GM18858 (cell line): Measurements from ENCODE around the gene SLC22A6.
"Not testable (repeated sequence)": the region's sequence is repeated elsewhere in the genome, so short reads cannot be mapped to it uniquely, and the experiment has no call there.

ENCODE experiments used
- ATAC-seq: cut with Tn5 transposase; IDR thresholded peaks from one replicate; pipeline ENCODE4 v1.9.1; 2021; ENCODE audit not compliant: unreplicated experiment

Gene SLC22A6

DNA sequence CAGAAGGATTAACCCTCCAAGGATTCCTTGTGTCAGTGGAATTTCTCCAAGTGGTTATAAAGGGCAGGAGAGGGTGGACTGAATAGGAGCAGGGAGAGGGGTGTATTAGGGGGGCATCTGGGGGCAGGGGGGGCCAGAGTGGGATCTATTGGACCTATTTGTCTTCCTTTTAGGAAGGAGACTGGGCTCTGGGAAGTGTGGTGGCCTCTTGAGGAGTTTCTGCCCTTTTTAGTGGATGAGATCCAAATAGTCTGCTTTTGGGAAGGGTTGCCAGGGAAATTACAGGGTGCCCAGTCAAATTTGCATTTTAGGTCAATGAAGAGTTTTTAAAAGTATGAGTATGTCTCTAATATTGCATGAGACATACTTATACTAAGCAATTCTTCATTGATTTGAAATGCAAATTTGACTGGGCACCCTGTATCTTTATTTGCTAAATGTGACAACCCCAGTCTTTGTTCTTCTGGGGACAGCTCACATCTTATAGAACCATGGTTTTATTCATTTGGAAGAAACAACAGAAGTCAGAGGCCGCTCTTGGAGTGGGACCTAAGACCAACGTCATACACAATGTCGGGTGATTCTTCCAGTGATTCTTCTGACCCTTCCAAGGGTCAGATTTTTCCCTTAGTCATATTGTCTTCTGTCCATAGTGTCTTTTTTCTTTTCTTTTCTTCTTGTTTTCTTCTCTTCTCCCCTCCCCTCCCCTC, 429 bp upstream of the SLC22A6 start:
- ATAC-seq = no peak

DNA sequence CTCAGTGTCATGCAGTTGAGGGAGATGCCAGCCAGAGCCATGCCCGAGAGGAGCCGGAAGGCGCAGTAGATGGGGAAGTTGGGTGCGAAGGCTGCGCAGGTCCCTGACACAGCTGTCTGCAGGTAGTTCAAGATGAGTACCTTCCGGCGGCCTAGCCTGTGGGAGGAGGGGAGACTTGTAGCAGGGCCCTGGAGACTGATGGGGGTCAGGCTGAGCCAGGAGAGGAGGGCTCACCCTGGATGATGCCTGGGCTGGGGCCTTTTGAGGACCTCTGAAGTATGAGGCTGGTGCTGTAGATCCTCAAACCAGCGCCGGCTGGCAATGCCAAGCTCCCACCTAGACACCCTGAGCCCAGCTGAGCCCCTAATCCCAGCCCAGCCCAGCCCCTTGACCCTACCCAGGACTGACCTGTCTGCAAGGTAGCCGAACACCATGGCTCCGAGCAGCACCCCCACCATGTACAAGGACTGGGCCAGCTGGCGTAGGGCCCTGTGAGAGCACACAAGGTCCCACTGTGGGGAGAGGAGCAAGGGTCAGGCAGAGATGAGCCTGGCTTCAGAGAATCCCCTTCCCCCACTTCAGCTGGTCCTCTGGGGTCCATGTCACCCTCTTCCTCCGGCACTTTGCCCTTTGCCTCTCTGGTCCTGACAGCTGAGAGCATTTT, 1.1 kb downstream of the SLC22A6 start:
- ATAC-seq = no peak

DNA sequence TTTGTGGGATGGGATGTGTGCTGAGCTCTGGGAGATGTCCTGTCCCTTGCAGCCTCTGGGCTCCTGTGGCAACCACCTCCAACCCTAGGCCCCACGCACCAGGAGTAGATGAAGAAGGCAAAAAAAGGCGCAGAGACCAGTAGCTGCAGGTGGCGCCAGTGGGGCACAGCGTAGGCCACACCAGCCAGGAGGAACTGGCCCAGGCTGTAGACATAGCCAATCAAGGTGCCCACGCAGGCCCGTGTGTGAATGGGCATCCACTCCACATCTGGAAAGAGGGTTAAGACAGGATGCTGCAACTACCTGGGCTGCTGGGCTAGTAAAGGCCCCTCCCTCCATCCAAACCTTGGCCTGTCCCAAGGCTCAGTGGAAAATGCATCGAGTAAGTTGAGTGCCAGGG, 3.0 kb downstream of the SLC22A6 start:
- no peak for ATAC-seq

DNA sequence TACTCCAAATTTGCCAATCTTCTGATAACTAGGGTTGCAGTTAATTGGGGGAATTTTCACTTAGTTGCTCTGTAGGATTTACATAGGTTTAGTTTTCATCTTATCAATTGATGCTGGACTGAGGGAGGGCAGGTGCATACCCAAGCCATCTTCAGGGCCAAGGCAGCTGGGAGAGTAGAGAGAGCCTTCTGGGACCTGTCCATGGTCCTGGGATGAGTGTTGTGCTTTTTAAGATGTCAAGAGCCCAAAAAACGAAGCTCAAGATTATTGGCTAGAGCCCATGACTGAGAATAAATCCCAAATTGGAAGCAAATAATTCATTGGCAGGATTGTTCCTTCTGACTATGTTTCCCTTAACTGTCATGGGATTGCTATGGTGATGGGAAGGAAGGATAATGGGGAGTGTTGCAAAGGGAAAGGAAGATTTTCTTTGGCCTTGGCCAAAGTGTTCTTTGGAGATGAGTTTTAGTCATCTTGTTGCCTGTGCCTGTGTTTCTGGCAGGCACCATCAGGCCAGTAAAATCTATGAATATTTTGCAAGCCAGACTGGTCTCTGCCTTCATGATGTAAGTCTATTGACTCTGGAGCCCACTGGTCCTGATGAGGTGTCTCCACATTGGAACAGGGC, 4.5 kb downstream of the SLC22A6 start:
- no peak for ATAC-seq

DNA sequence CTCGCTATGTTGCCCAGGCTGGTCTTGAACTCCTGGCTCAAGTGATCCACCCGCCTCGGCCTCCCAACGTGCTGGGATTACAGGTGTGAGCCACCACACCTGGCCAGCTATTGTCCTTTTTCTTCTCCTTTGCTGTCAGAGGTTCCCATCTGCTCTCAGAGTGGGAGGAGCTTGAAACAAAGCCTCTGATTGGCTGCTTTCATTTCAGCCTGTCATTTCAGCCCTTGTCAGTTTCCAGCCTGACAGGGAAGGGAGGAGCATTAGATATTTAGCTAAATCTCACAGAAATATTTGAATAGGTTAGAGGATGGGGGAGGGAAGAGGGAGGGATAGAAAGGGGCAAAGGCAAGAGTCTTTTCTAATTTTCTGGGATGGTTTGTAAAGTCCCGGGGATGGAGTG, 8.7 kb downstream of the SLC22A6 start:
- no peak for ATAC-seq

DNA sequence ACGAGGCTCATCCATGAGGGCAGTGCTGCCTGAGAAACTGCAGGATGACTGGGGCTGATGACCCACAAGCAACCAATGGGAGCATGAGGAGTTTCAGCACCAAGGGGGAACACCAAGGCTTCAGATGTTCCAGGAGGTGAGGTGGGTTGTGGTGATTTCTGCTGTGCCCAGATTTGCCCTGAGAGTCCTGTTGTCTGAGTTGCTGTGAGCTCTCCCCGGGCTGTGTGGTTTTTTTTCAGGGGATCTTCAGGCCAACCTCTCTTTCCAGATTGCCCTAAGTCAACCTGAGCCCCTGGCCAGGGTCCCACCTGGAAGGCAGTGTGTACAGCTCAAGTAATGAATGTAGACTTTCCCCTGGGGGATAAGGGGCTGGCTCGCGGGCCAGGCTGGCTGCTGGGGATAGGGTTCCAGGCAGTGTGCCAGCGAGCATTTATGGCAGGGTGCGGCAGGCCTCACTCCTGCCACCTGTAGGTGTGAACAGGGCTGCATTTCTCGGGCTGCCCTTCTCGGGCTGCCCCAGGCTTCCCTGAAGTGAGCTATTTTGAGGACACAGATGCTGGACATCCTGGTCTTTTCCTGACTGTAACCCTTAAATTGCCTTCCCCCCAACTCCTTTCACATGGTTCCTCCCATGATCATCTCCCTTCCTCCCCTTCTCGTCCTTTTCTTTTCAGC, 9.8 kb downstream of the SLC22A6 start:
- ATAC-seq = no peak

DNA sequence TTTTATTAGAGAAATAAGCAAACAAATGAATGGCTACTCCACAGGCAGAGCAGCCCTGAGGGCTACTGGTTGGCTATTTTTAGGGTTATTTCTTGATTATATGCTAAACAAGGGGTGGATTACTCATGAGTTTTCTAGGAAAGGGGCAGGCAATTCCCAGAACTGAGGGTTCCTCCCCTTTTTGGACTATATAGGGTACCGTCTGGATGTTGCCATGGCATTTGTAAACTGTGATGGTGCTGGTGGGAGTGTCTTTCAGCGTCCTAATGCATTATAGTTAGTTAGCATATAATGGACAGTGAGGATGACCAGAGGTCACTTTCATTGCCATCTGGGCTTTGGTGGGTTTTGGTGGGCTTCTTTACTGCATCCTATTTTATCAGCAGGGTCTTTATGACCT, 19.2 kb downstream of the SLC22A6 start:
- ATAC-seq = no peak

DNA sequence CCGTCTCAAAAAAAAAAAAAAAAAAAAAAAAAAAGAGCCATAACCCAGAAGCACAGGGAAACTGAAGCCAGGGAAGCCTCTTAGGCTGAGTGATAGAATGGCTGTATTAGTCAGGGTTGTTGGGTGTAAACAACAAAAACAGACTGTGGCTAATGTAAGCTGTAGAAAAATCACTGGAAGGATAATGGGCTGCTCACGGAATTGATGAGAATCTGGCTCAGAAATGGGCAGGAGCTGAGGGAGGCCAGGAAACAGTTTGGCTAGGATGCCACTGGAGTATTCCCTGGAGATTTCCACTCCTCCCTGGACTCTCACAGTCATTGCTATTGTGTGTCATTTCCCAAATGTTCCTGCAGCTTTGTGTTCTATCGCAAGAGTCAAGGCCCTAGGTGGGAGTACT, 22.4 kb downstream of the SLC22A6 start:
- ATAC-seq = no peak

DNA sequence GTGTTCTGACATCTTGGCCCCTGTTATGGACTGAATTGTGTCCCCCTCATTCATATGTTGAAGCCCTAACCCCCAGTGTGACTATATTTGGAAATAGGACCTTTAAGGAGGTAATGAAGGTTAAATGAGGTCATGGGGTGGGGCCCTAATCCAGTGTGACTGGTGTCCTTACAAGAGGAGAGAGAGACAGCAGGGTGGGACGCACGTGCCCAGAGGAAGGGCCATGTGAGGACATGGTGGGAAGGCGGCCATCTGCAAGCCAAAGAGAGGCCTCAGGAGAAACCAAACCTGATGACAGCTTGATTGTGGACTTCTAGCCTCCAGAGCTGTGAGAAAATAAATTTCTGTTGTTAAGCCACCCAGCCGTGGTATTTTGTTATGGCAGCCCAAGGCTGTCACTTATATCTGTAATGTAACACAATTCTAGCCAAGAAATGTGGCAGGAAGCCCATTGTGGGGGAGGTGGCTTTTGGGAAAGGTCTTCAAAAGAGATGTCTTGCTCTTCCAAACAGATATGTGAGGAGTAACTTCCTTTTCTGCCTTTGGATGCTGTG, 23.7 kb downstream of the SLC22A6 start:
- no peak for ATAC-seq

DNA sequence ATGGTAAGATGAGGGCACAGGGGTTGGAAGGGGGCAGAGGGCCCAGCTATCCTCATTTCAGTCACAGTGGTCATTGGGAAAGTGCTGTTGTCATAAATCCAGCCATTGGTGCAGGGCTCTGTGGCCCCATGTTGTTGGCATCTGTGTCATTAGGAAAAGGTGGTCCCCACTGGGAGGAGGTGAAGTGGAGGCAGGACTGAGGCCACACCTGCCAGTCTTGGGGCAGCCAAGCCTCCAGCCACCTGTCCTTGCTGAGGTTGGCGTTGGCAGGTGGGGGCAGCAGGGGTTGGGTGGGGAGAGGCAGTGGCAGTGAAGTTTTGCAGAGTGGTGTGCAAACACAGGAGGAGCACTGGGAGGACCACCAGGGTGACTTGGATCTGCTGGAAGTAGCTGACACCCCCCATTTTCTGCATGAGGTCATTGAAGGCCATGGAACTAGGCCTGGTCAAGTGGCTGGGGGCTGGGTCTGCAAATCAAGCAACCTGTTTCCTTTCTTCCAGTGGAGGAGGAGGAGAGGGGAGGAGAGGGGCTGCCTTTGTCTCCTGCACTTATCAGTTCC, 25.3 kb downstream of the SLC22A6 start:
- no peak for ATAC-seq

DNA sequence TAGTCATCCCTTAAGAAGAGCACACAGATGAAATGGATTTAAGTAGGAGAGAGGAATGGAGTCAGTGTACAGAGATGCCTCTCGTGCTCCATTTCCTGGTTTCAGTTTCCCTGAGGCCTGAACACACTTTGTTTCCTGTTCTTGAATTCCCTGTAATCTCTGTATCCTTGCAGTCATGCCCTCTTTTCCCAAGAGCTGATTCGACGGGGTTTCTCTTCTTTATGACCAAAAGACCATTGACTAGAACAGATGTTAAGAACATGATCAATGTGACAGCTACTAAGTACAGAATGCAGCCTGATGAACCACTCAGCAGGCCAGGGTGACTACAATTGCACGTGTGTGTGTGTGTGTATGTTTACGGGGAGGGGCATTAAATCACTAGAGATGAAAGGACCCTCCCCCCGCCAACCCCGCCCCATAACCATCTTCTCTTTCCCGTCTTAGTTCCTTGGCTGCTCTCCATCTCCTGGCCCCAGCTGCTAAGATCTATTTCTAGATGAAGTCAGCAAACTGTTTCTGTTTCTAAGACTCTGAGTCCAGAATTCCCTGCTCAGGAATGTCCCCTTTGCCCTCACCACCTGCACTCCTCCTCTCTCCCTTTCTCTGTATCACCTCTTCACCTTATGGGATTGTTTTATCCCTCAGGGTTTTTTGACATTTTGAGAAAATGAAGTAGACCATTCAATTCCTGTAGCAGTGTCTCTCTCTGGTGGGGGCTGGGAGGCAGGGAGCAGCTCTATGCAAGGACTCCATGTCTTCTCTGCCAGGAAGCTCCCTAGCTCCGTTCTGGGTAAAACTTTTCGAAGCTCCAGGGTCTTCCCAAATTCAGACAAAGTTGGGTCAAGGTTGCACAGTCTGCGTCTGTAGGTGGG, 26.0 kb downstream of the SLC22A6 start:
- ATAC-seq = no peak

DNA sequence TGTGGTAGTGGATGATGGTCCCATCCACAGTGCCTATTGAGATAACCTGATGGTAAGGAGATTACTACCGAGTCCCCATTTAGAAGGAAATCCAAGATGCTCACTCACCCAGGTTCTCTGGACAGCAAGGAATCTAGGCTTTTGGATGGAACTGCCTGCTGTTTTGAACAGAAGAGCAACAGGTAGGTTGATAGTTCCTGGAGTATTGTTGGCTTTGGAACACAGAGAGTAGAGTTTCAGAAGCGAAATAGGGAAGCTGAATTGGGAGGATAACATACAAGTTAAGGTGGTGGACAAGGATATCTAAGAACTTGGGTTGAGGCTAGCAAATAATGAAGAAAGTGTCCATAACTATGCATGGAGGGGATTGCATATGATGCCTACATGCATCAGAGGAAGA, 27.6 kb downstream of the SLC22A6 start:
- ATAC-seq = no peak

DNA sequence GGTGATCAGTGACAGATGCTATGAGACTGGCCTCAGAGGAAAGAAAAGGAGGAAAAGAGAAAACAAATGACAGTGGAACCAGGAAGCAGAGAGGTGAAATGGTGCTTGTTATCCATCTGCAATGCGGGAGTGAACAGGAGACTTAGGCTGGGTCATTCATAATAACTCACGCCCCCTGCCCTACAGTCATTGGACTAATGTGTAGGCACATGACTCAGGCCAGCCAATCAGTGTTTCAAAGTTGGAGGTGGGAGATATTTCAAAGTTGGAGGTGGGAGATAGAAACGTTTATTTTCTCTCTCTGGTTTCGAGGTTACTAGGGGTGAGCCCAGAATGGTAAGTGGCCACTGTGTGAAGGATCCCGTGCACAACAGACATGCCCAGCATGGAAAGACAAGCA, 30.3 kb downstream of the SLC22A6 start:
- ATAC-seq = no peak

DNA sequence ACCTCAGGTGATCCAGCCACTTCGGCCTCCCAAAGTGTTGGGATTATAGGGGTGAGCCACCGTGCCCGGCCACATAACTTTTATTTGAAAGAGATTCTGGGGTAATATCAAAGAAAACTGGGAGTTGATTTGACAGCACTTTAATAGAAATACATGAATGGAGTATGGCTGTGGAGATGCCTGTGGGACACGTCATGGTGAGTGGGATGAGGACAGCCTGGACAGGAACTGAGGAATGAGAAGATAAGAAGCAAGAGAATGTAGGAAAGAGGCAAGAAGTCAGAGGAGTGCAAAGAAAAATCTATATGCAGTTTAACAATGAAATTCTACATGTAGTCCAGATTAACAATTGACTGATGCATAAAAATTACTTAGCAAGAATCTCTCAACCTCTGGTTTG, 31.0 kb downstream of the SLC22A6 start:
- ATAC-seq = no peak

DNA sequence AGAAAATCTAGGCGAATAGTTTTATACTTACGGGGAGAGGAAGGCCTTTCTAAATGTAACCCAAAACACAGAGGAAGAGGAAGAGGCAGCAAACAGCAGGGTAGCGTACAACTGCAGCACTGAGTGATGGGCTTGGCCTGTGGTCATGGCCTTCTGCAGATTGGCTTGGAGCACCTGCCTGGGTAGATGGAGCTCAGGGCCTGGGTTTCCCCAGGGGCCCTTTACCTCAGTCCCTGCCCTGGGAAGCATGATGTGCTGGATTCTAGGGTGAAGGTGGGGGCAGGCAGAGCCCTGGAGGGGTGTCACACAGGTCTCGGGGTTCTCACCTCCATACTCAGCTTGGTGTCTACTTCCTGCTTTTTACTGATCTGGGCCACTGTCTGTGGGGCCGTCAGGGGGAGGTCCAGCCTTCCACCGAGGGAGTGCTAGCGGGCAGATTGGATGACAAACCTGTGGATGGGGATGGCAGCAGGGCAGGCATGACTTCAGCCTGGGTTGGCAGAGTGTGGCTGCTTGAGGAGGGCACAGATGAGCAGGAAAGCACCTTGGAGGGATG, 35.9 kb downstream of the SLC22A6 start:
- no peak for ATAC-seq

DNA sequence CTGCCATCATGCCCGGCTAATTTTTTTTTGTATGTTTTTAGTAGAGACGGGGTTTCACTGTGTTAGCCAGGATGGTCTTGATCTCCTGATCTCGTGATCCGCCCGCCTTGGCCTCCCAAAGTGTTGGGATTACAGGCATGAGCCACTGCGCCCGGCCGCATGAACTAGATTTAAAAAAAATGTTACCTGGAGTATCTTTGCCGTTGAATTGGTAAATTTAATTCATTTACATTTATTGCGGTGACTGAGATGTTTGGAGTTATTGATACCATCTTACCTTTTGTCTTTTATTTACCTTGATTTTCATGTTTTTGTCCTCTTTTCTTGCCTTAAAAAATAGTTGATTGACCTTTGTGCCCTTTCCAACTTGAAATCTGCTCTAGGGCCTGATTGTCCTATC, 39.2 kb downstream of the SLC22A6 start:
- ATAC-seq = not testable (repeated sequence)

DNA sequence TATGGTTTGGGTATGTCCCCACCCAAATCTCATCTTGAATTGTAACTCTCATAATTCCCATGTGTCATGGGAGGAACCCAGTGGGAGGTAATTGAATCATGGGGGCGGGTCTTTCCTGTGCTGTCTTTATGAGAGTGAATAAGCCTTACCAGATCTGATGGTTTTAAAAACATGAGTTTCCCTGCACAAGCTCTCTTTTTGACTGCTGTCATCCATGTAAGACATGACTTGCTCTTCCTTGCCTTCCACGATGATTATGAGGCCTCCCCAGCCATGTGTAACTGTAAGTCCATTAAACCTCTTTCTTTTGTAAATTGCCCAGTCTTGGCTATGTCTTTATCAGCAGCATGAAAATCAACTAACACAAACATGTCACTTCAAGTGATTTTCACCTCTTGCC, 47.2 kb downstream of the SLC22A6 start:
- ATAC-seq = not testable (repeated sequence)

DNA sequence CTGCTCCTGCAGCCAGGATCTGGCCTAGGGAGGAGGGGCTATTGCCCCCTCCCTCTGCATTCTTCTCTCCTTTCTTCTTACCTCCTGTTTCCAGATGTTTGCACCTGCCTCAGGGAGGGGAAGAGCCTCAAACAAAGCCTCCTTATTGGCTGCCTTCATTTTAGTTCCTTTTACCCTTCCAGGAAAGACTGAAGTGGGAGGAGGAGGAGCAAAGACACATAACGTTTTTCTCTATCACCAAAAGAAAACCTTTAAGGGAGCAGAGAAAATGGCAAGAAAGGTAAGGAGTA, 50.3 kb downstream of the SLC22A6 start:
- ATAC-seq = no peak

DNA sequence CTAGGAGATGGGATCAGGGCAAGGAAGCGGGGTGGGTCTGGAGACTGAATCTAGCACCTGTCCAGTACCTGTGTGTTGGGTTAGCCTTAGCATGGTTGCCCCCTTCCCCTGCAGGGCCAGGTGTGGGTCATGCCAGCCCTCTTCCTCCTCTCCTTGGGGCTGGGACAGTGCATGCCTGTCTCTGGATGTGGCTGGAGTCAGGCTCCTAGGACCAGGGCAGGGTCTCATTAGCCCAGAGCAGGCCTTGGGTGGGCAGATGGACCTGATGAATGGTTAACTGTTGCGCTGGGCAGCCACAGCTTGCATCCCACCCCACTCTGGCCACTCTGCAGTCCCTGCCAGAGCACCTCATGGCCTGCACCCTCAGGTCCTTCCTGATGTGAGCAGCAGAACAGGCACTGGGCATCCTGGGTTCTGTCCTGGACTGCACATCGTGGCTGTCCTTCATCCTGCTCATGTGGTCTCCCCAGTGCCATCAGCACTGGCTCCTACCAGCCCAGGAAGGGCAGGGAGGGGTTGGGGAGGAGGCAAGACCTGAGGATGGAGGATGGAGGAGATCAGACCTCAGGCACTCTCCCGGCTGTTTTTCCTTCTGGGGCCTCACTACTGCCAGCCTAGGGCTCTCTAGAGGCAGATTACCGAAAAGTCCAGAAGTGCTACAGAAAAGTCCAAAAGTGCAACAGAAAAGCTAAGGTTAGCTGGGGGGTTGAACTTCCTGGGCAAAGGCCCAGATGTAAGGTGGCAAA, 50.8 kb downstream of the SLC22A6 start:
- ATAC-seq = no peak

DNA sequence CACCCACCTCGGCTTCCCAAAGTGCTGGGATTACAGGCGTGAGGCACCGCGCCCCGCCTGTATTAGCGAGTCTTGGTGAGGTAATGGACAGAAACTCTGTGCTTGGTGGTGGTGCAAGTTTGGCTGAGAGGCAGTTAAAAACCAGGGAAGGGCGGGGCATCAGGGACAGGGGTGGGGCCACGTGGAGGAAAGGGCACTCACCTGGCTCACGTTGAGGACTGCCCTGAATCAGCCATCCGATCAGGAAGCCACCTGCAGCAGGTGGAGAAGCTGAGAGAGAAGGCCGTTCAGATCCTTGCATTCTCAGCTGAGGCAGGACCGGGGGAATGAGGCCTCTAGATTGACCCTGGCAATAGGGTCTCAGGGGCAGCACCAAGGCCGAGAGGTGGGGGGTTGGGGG, 51.5 kb downstream of the SLC22A6 start:
- no peak for ATAC-seq
